Measurements from ENCODE around the gene CADPS2.

CADPS2 gene

GRCh38 chr7:122694697-122695096, 191.6 kb downstream of the CADPS2 start:
- no peak for TF ChIP-seq ZNF565 (CRISPR knock-in tag; conservative IDR thresholded peaks at IDR 0.05; ENCODE audit: low read depth)
- TF ChIP-seq TCF4 (CRISPR knock-in tag; IDR thresholded peaks at IDR 0.05; ENCODE audit: borderline replicate concordance), result no peak
- ATAC-seq, result no peak

GRCh38 chr7:122692769-122693309, 193.4 kb downstream of the CADPS2 start:
- ATAC-seq, result no peak
- no peak for TF ChIP-seq ZFP3 (CRISPR knock-in tag; IDR thresholded peaks at IDR 0.05)

- no peak for ATAC-seq
- TF ChIP-seq ARNTL (CRISPR knock-in tag; IDR thresholded peaks at IDR 0.05; ENCODE audit: borderline replicate concordance, low read depth), result no peak
- TF ChIP-seq CSRNP3 (CRISPR knock-in tag; IDR thresholded peaks at IDR 0.05), result no peak
- TF ChIP-seq ZC3H10 (CRISPR knock-in tag; IDR thresholded peaks at IDR 0.05), result no peak
- TF ChIP-seq ESRRG (CRISPR knock-in tag; IDR thresholded peaks at IDR 0.05), result no peak
- no peak for TF ChIP-seq TSHZ2 (CRISPR knock-in tag; IDR thresholded peaks at IDR 0.05)
- TF ChIP-seq PPARA (CRISPR knock-in tag; IDR thresholded peaks at IDR 0.05; ENCODE audit: borderline replicate concordance), result no peak
- no peak for TF ChIP-seq RARB (CRISPR knock-in tag; IDR thresholded peaks at IDR 0.05)
- no peak for TF ChIP-seq ZNF70 (CRISPR knock-in tag; IDR thresholded peaks at IDR 0.05)
These were observed 194.6 kb downstream of the CADPS2 start for GRCh38 chr7:122691569-122692235.

- TF ChIP-seq CSRNP3 (CRISPR knock-in tag; IDR thresholded peaks at IDR 0.05) (no peak), PATZ1 (CRISPR knock-in tag; IDR thresholded peaks at IDR 0.05; ENCODE audit: borderline replicate concordance) (no peak), ZNF8 (CRISPR knock-in tag; IDR thresholded peaks at IDR 0.05) (no peak), ZNF70 (CRISPR knock-in tag; IDR thresholded peaks at IDR 0.05) (no peak), CREB5 (CRISPR knock-in tag; IDR thresholded peaks at IDR 0.05; ENCODE audit: low read depth) (no peak), ZFP30 (CRISPR knock-in tag; IDR thresholded peaks at IDR 0.05) (no peak), TOX (CRISPR knock-in tag; IDR thresholded peaks at IDR 0.05; ENCODE audit: borderline replicate concordance) (no peak), ARNTL (CRISPR knock-in tag; IDR thresholded peaks at IDR 0.05; ENCODE audit: borderline replicate concordance, low read depth) (no peak), TSHZ2 (CRISPR knock-in tag; IDR thresholded peaks at IDR 0.05) (no peak), SNAI2 (CRISPR knock-in tag; IDR thresholded peaks at IDR 0.05) (no peak), ZFP3 (CRISPR knock-in tag; IDR thresholded peaks at IDR 0.05) (no peak), GLIS3 (CRISPR knock-in tag; IDR thresholded peaks at IDR 0.05) (no peak), TCF4 (CRISPR knock-in tag; IDR thresholded peaks at IDR 0.05; ENCODE audit: borderline replicate concordance) (no peak), POU6F1 (CRISPR knock-in tag; IDR thresholded peaks at IDR 0.05; ENCODE audit: borderline replicate concordance, low read depth) (no peak), PPARA (CRISPR knock-in tag; IDR thresholded peaks at IDR 0.05; ENCODE audit: borderline replicate concordance) (no peak), RARB (CRISPR knock-in tag; IDR thresholded peaks at IDR 0.05) (no peak), ZC3H10 (CRISPR knock-in tag; IDR thresholded peaks at IDR 0.05) (no peak)
- ATAC-seq, result no peak
These were observed 196.7 kb downstream of the CADPS2 start for GRCh38 chr7:122689346-122690109.

All from SK-N-SH treated with all-trans-retinoic acid at 6 μM for 48 hours (cell line).